Breast epithelium (tissue), 4 donors: ENCODE results near the gene SGPL1. TPM values are rescaled to one million over a fixed set of nuclear protein-coding genes. Genes with fewer than 3 reads are reported as not detected.
"Not testable (repeated sequence)": the region's sequence is repeated elsewhere in the genome, so short reads cannot be mapped to it uniquely, and the experiment has no call there.

ENCODE experiments used
- DNase-seq, 2 donors: peaks; one replicate each; pipeline ENCODE4 v3.0.0-alpha.2; 2019; ENCODE audit warnings: low spot score in 2 of 2
- H3K27ac ChIP-seq, 2 donors: fragments of 200-600 bp; sonication (generic) in 1 of 2; one replicate each; pipeline ENCODE4 v1.5.1; 2016 to 2019; ENCODE audit warnings: mild to moderate bottlenecking in 1 of 2
- H3K27me3 ChIP-seq, 2 donors: fragments of 200-600 bp; sonication (generic) in 1 of 2; one replicate each; pipeline versions ENCODE4 v1.5.1 to v1.6.0; 2017 to 2019; ENCODE audit warnings: control low read depth in 1 of 2, mild to moderate bottlenecking in 1 of 2
- H3K36me3 ChIP-seq: fragments of 200-600 bp; one replicate; pipeline ENCODE4 v1.5.1; 2019
- H3K4me1 ChIP-seq, 2 donors: fragments of 200-600 bp; sonication (generic); one replicate each; pipeline ENCODE4 v1.5.1; 2016 to 2019; ENCODE audit warnings: control low read depth in 1 of 2
- H3K4me3 ChIP-seq, 3 donors: fragments of 200-600 bp; sonication (generic); 1 replicate in 2 of 3; 2 replicates in 1 of 3; pipeline ENCODE4 v1.5.1; 2016 to 2019; ENCODE audit warnings: mild to moderate bottlenecking in 3 of 3, moderate library complexity in 2 of 3
- H3K9me3 ChIP-seq, 2 donors: fragments of 200-600 bp; sonication (generic) in 1 of 2; one replicate each; pipeline ENCODE4 v1.5.1; 2016 to 2019; ENCODE audit warnings: control low read depth in 1 of 2
- CTCF ChIP-seq, 3 donors: fragments of 450-650 bp; IDR thresholded peaks; one replicate each; pipeline ENCODE4 v1.5.1; 2016 to 2017; ENCODE audit warnings: antibody characterized with exemption in 3 of 3, mild to moderate bottlenecking in 3 of 3, moderate library complexity in 3 of 3
- POLR2A ChIP-seq: fragments of 450-650 bp; IDR thresholded peaks from one replicate; pipeline ENCODE4 v1.6.1; 2016; ENCODE audit warnings: antibody characterized with exemption, mild to moderate bottlenecking, moderate library complexity
- POLR2AphosphoS5 ChIP-seq, 3 donors: sonication (generic); formaldehyde crosslinking; IDR thresholded peaks; one replicate each; pipeline ENCODE4 v1.6.1; 2017; ENCODE audit warnings: antibody characterized with exemption in 3 of 3
- intact Hi-C: fragments of 100-400 bp; cut with DNase I; formaldehyde crosslinking; loops from one replicate; pipeline ENCODE4 v1.15.1; 2023; ENCODE audit warnings: low total_unique reads
- total RNA-seq, 3 donors: library from RNA; depleted of rRNA; stranded (reverse); fragments of >200 nt; gene quantifications; one replicate each; pipeline ENCODE4 v1.1.0, GENCODE V29; 2016

Gene SGPL1
- total RNA-seq: 10 to 100 TPM; 31.0 to 52.2 (median 36.4) TPM

GRCh38 chr10:70815504-70816219 lies at the start of gene SGPL1:
TSS of gene SGPL1 (plus strand) at chr10:70815948. CDS start at chr10:70816854, 906 bp downstream.
- no peaks in the 10 kb centered on the region for H3K36me3 ChIP-seq
- H3K9me3 ChIP-seq: no peaks in the 10 kb centered on the region
- H3K4me3 ChIP-seq: peak within 1 kb of the TSS; percentile 63 to 87 (median 66)
- DNase-seq: peak; percentile 76 to 87
- intact Hi-C loops: loop anchor here (10.0 kb wide), 1 partner anchor 69 kb away; the partner anchor contains the start of gene PCBD1
- peak within 1 kb of the TSS; percentile 92 to 96 for H3K27ac ChIP-seq
- H3K27me3 ChIP-seq: no peaks in the 10 kb centered on the region
- no peaks in the 10 kb centered on the region for H3K4me1 ChIP-seq
- TF ChIP-seq POLR2AphosphoS5 (IDR thresholded peaks at IDR 0.05) (peak in 1 of 3 donors; percentile 14), CTCF (IDR thresholded peaks at IDR 0.05) (peak; percentile 74 to 99 (median 82)), POLR2A (no peak)

GRCh38 chr10:70768026-70768685 lies 47.6 kb upstream of the SGPL1 start:
- DNase-seq: peak in 1 of 2 donors; percentile 35
- H3K27me3 ChIP-seq, H3K4me1 ChIP-seq, H3K9me3 ChIP-seq, intact Hi-C loops, H3K4me3 ChIP-seq, H3K36me3 ChIP-seq, H3K27ac ChIP-seq: not testable (repeated sequence)

GRCh38 chr10:70769121-70769520 lies 46.6 kb upstream of the SGPL1 start:
- intact Hi-C loops: no loop called here
- Histone ChIP-seq H3K36me3 (no peaks in the 10 kb centered on the region), H3K27me3 (no peaks in the 10 kb centered on the region), H3K9me3 (peaks cover 0 to 10% of the 10 kb centered on the region in 2 donors), H3K4me3 (no peak overlapping the region), H3K27ac (no peak overlapping the region), H3K4me1 (no peaks in the 10 kb centered on the region)
- no peak for TF ChIP-seq CTCF (IDR thresholded peaks at IDR 0.05)
- no peak for TF ChIP-seq POLR2AphosphoS5 (IDR thresholded peaks at IDR 0.05)
- TF ChIP-seq POLR2A: no peak
- no peak for DNase-seq

GRCh38 chr10:70770001-70770400 lies 45.7 kb upstream of the SGPL1 start:
- no peak for DNase-seq
- no peak overlapping the region for H3K4me3 ChIP-seq
- peaks cover 0 to 10% of the 10 kb centered on the region in 2 donors for H3K9me3 ChIP-seq
- no peaks in the 10 kb centered on the region for H3K27me3 ChIP-seq
- no peak for TF ChIP-seq CTCF (IDR thresholded peaks at IDR 0.05)
- TF ChIP-seq POLR2A: no peak
- no peak for TF ChIP-seq POLR2AphosphoS5 (IDR thresholded peaks at IDR 0.05)
- H3K36me3 ChIP-seq: no peaks in the 10 kb centered on the region
- intact Hi-C loops: no loop called here
- no peak overlapping the region for H3K27ac ChIP-seq
- H3K4me1 ChIP-seq: no peaks in the 10 kb centered on the region

- intact Hi-C loops, H3K27ac ChIP-seq, H3K9me3 ChIP-seq, H3K4me3 ChIP-seq, H3K4me1 ChIP-seq, H3K36me3 ChIP-seq, H3K27me3 ChIP-seq: not testable (repeated sequence)
- DNase-seq: peak in 1 of 2 donors; percentile 49
Measured at GRCh38 chr10:70770516-70770915, 45.2 kb upstream of the SGPL1 start.
